K562 (cell line): ENCODE results near the gene PPP6R3. TPM values are rescaled to one million over a fixed set of nuclear protein-coding genes. Genes with fewer than 3 reads are reported as not detected.
A peak's percentile ranks its signal among the peaks of the same experiment; 100 is the strongest.

Experiments used
- ATAC-seq: fragments of 200-7000 bp; cut with Tn5 transposase; 3 replicates; pipeline ENCODE4 v1.9.1; 2020; ENCODE audit warnings: moderate library complexity
- BruUV-seq: library from RNA; stranded (reverse); fragments of 400-500 nt; replicated peaks from 2 replicates; lab custom pipeline; 2021; lab: Mats Ljungman, UMichigan
- CTCF ChIA-PET: fragments of 300-600 bp; formaldehyde crosslinking; extraction: SDS; loops from one replicate; lab custom pipeline; 2021; ENCODE audit warnings: low intra/inter-chr PET ratio; lab: Yijun Ruan, JAX
- POLR2A ChIA-PET: fragments of 300-600, 350-650 bp; sonication (Branson Sonifier 250); formaldehyde crosslinking; extraction: SDS; loops from one replicate; lab custom pipeline; 2021; ENCODE audit warnings: antibody characterized with exemption, inconsistent platforms; lab: Yijun Ruan, JAX
- DNase-seq, 4 experiments: peaks; one replicate each; pipeline versions ENCODE4 v3.0.0 to v3.0.0-alpha.2; 2011 to 2018; ENCODE audit warnings: low spot score in 3 of 4, mixed read lengths in 3 of 4; ENCODE audit errors: extremely low read depth in 1 of 4
- FAIRE-seq: peaks from 2 replicates; lab custom pipeline; 2011; peaks lifted over from hg19 to GRCh38; lab: Jason Lieb, UNC
- H2AFZ ChIP-seq: 2 replicates; pipeline ENCODE4 v1.6.0; 2011; ENCODE audit warnings: low read depth, low read length, control low read depth, inconsistent platforms
- H3K27ac ChIP-seq: fragments of 200-600 bp; 3 replicates; pipeline ENCODE4 v1.8.0; 2011; ENCODE audit warnings: low read depth, mild to moderate bottlenecking, control low read depth, inconsistent platforms, low read length, moderate library complexity, mixed read lengths; ENCODE audit errors: extremely low read depth
- H3K27me3 ChIP-seq, 2 experiments: fragments of 300-600 bp in 1 of 2; 2 replicates in 1 of 2; 3 replicates in 1 of 2; pipeline versions ENCODE4 v1.6.0 to v1.8.0; 2011; ENCODE audit warnings: inconsistent platforms in 2 of 2, low read length in 2 of 2, mild to moderate bottlenecking in 1 of 2, mixed read lengths in 1 of 2, moderate library complexity in 1 of 2; ENCODE audit not compliant: control insufficient read depth in 2 of 2, insufficient read depth in 2 of 2
- H3K36me3 ChIP-seq: fragments of 300-600 bp; 3 replicates; pipeline ENCODE4 v1.8.0; 2011; ENCODE audit warnings: mild to moderate bottlenecking, low read length, inconsistent platforms; ENCODE audit not compliant: control insufficient read depth, insufficient read depth
- H3K4me1 ChIP-seq, 2 experiments: fragments of 200-600 bp in 1 of 2; replicated peaks in 1 of 2; 2 replicates in 1 of 2; 3 replicates in 1 of 2; pipeline versions ENCODE4 v1.5.1 to v1.8.0; 2011; ENCODE audit warnings: inconsistent platforms in 2 of 2, low read length in 2 of 2, mild to moderate bottlenecking in 1 of 2, mixed read lengths in 1 of 2, moderate library complexity in 1 of 2; ENCODE audit not compliant: control insufficient read depth in 2 of 2, insufficient read depth in 2 of 2
- H3K4me2 ChIP-seq: 2 replicates; pipeline ENCODE4 v1.6.1; 2011; ENCODE audit warnings: low read length, control low read depth, inconsistent platforms, mixed read lengths; ENCODE audit not compliant: insufficient read depth
- H3K4me3 ChIP-seq: fragments of 200-600 bp; sonication (generic), shearing (Covaris generic); 2 replicates; pipeline ENCODE4 v1.5.1; 2016; ENCODE audit warnings: control low read depth, inconsistent platforms
- H3K79me2 ChIP-seq: fragments of 200-600 bp; 3 replicates; pipeline ENCODE4 v1.8.0; 2011; ENCODE audit warnings: low read length, inconsistent platforms; ENCODE audit not compliant: control insufficient read depth, insufficient read depth
- H3K9ac ChIP-seq, 2 experiments: 2 replicates each; pipeline versions ENCODE4 v1.6.0 to v1.6.1; 2011; ENCODE audit warnings: low read depth in 2 of 2, low read length in 2 of 2, control low read depth in 1 of 2, inconsistent platforms in 1 of 2, mild to moderate bottlenecking in 1 of 2, mixed read lengths in 1 of 2; ENCODE audit not compliant: insufficient read depth in 1 of 2
- H3K9me1 ChIP-seq: one replicate; pipeline ENCODE4 v1.6.0; 2011; ENCODE audit warnings: inconsistent platforms, mild to moderate bottlenecking, low read length, moderate library complexity; ENCODE audit not compliant: control insufficient read depth, insufficient read depth
- H3K9me3 ChIP-seq: replicated peaks from 2 replicates; pipeline ENCODE4 v1.5.1; 2011; ENCODE audit warnings: low read depth, low read length, inconsistent platforms; ENCODE audit not compliant: control insufficient read depth, insufficient read depth
- H4K20me1 ChIP-seq: replicated peaks from 2 replicates; pipeline ENCODE4 v1.6.1; 2011; ENCODE audit warnings: low read length, inconsistent platforms, mixed read lengths; ENCODE audit not compliant: control insufficient read depth, insufficient read depth
- EGR1 ChIP-seq: fragments of 450-650 bp; conservative IDR thresholded peaks from 2 replicates; pipeline ENCODE4 v1.6.1; 2017; ENCODE audit warnings: mild to moderate bottlenecking
- JUND ChIP-seq, 2 experiments: IDR thresholded peaks; 2 replicates in 1 of 2; 3 replicates in 1 of 2; pipeline ENCODE4 v1.6.1; 2011; ENCODE audit warnings: borderline replicate concordance in 2 of 2, low read depth in 2 of 2, low read length in 2 of 2, improper control_type of control experiment in 1 of 2, missing biosample characterization in 1 of 2, missing genetic modification characterization in 1 of 2, missing genetic modification reagents in 1 of 2
- KAT7 ChIP-seq: sonication (generic); formaldehyde crosslinking; IDR thresholded peaks from 2 replicates; pipeline ENCODE4 v1.8.0; 2022; ENCODE audit warnings: missing genetic modification reagents, mild to moderate bottlenecking, borderline replicate concordance
- PCBP2 ChIP-seq: fragments of 200-400 bp; formaldehyde crosslinking; IDR thresholded peaks from 2 replicates; pipeline ENCODE4 v1.6.1; 2018; ENCODE audit warnings: low read length, low read depth, mild to moderate bottlenecking, moderate library complexity; ENCODE audit not compliant: poor library complexity, severe bottlenecking
- RBM39 ChIP-seq: fragments of 200-400 bp; formaldehyde crosslinking; optimal IDR thresholded peaks from 2 replicates; pipeline ENCODE3; 2018; ENCODE audit warnings: low read depth, low read length
- SPI1 ChIP-seq: IDR thresholded peaks from 2 replicates; pipeline ENCODE4 v1.6.1; 2011; ENCODE audit warnings: low read depth, low read length, control low read depth, borderline replicate concordance
- ZNF232 ChIP-seq: sonication (generic); formaldehyde crosslinking; IDR thresholded peaks from 2 replicates; pipeline ENCODE4 v1.8.0; 2022; ENCODE audit warnings: mild to moderate bottlenecking, missing genetic modification reagents
- ZNF75A ChIP-seq: fragments of 450-650 bp; formaldehyde crosslinking; IDR thresholded peaks from 2 replicates; pipeline ENCODE4 v1.4.0; 2020; ENCODE audit warnings: mild to moderate bottlenecking
- WGBS: fragments of 100-300 bp; shearing (Covaris generic); methylation state at CpG from one replicate; pipeline ENCODE4 v1.1.6; 2016; ENCODE audit warnings: low coverage, mixed read lengths; ENCODE audit not compliant: insufficient coverage; ENCODE audit errors: missing lambda C conversion rate; 5-methylcytosine and 5-hydroxymethylcytosine counted together
- in situ Hi-C: fragments of 300-500 bp; cut with MboI; formaldehyde crosslinking; loops from 4 replicates; pipeline ENCODE4 v1.15.0; 2018; ENCODE audit warnings: inconsistent platforms, mixed read lengths
- intact Hi-C: fragments of 100-400 bp; cut with micrococcal nuclease; formaldehyde crosslinking; loops from 2 replicates; pipeline ENCODE4 v1.14.2; 2022
- polyA plus RNA-seq, 8 experiments: library from polyadenylated mRNA; depleted of rRNA in 4 of 8; stranded (reverse) in 5 of 8; unstranded in 3 of 8; fragments of >200 nt; fragmentation: Nextera tagmentation in 2 of 8; fragmentation: Illumina TruSeq in 1 of 8; extraction: Ambion mirVana in 2 of 8; extraction: Trizol in 1 of 8; gene quantifications; 2 replicates each; pipeline versions ENCODE4 v1.2.1 to v1.2.3, GENCODE V29; 2011 to 2014; ENCODE audit warnings: inconsistent platforms in 1 of 8, missing spikeins in 1 of 8
- total RNA-seq, 7 experiments: library from RNA; depleted of rRNA in 6 of 7; stranded (reverse); fragments of >200 nt in 6 of 7; fragmentation: Illumina TruSeq in 2 of 7; extraction: Trizol in 2 of 7; gene quantifications; 2 replicates each; pipeline versions ENCODE4 v1.2.1 to v1.2.3, GENCODE V29; 2011 to 2021; ENCODE audit warnings: low replicate concordance in 1 of 7
- TF ChIP-seq, protein P1 (sequence below): sonication (generic); formaldehyde crosslinking; IDR thresholded peaks from 2 replicates; pipeline ENCODE4 v1.8.0; 2022; ENCODE audit warnings: mild to moderate bottlenecking, missing genetic modification reagents
- TF ChIP-seq, protein P2 (sequence below): fragments of 250-450 bp; sonication (Bioruptor Pico); IDR thresholded peaks from 2 replicates; pipeline ENCODE4 v1.5.0; 2020; ENCODE audit warnings: mild to moderate bottlenecking
- TF ChIP-seq, protein P3 (sequence below): fragments of 450-650 bp; formaldehyde crosslinking; IDR thresholded peaks from 2 replicates; pipeline ENCODE4 v1.4.0; 2020; ENCODE audit warnings: mild to moderate bottlenecking

Gene PPP6R3
- total and polyA plus RNA-seq, 9 of the 15 experiments (the other 6 are each of a cell fraction or from before 2014, with no cell fraction given) = 20.3 to 117 (median 80.6) TPM

DNA sequence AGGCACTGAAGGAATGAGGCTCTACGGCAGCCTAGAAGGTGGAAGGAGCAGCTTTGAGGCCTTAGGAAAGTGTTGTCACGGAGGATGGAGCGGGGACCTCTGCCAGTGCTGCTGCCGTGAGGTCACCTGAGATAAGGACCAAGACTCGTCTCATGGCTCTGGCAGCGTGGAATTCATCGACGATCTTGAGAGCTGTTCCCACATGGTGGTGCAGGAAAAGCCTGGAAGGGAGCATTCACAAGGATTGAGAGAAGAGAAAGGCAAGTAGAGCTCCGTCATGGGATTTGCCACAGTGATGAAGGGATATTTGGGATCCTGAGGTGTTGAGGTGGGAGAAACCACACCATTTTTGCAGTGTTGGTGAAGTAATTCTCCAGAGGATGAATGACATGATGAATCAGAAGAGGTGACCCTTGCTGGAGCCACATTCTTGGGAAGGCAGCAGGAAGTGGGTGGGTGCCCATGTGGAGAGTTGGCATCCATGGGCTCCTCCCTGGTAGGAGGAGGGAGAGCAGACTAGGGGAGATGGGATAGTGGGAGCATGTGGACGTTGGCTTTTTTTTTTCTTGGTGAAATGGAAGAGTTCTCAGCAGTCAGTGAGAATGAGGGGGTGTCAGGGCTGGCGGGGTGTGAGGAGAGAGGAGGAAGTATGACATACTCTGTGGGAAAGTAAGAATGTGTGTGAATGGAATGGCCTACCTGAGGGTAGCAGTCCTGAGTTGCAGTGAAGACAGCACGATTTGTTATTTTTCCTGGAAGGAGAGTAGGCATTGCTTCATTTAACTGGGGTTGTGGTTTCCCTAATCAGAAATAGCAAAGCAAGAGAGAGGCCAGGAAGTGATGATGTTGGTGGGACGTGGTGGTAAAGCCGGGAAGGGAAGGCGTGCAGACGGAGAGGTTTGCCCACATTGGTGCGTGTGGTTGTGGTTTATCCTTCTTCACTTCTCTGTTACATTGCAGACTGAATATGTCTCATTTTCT lies 11.1 kb downstream of the PPP6R3 start:
- ATAC-seq = no peak
- CTCF ChIA-PET = no interaction called here

DNA sequence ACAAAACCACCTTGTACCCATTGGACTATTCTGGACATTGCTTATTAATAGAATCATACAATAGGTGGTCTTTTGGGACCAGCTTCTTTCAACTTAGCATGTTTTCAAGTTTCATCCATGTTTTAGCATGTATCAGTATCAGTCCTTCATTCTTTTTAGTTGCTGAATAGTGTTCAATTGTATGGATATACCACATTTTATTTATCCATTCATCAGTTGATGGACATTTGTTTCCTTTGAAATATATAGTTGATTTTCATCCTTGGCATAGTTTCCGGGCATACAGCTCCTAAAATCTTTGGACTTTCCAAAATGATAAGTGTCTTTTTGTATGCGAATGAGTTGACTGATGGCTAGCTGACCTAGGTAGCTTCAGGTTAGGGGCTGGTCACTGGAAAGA lies 12.2 kb downstream of the PPP6R3 start:
- DNase-seq (no peak), ATAC-seq (no peak), FAIRE-seq (no peak)
- H3K27me3 ChIP-seq = no peaks in the 10 kb centered on the region
- H3K9me3 ChIP-seq = no peaks in the 10 kb centered on the region; the same call in 1 of the 2 replicates
- peaks cover 85% of the 10 kb centered on the region for H3K79me2 ChIP-seq
- no peak overlapping the region for H3K9ac ChIP-seq
- WGBS = 79% methylated on average over 2 of the region's 2 CpGs
- no peak overlapping the region for H3K4me3 ChIP-seq
- H3K36me3 ChIP-seq = peaks cover 48% of the 10 kb centered on the region
- BruUV-seq = no TSS peak
- H3K4me2 ChIP-seq = no peak overlapping the region
- peaks cover 53% of the 10 kb centered on the region for H4K20me1 ChIP-seq
- in situ Hi-C loops (no loop called here), intact Hi-C loops (no loop called here)
- ChIA-PET CTCF (no interaction called here), POLR2A (interaction anchor here (1.6 to 1.8 kb wide), 3 partner anchors 8 to 11 kb away, joined by 3 to 6 read pairs (median 6); no protein-coding TSS in a partner anchor)
- H3K9me1 ChIP-seq = peaks cover 19% of the 10 kb centered on the region
- no peak overlapping the region for H2AFZ ChIP-seq
- no peak overlapping the region for H3K27ac ChIP-seq
- H3K4me1 ChIP-seq = peaks cover 17 to 35% of the 10 kb centered on the region in 2 experiments
- no peak for TF ChIP-seq PCBP2
- TF ChIP-seq, protein P1, sequence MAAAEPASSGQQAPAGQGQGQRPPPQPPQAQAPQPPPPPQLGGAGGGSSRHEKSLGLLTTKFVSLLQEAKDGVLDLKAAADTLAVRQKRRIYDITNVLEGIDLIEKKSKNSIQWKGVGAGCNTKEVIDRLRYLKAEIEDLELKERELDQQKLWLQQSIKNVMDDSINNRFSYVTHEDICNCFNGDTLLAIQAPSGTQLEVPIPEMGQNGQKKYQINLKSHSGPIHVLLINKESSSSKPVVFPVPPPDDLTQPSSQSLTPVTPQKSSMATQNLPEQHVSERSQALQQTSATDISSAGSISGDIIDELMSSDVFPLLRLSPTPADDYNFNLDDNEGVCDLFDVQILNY (CRISPR knock-in tag) = no peak
- TF ChIP-seq JUND (IDR thresholded peaks at IDR 0.05; ENCODE audit: borderline replicate concordance, low read depth, low read length) = no peak
- TF ChIP-seq JUND (tag; IDR thresholded peaks at IDR 0.05; ENCODE audit: borderline replicate concordance, low read depth, low read length) = no peak
- no peak for TF ChIP-seq SPI1
- TF ChIP-seq, protein P2, sequence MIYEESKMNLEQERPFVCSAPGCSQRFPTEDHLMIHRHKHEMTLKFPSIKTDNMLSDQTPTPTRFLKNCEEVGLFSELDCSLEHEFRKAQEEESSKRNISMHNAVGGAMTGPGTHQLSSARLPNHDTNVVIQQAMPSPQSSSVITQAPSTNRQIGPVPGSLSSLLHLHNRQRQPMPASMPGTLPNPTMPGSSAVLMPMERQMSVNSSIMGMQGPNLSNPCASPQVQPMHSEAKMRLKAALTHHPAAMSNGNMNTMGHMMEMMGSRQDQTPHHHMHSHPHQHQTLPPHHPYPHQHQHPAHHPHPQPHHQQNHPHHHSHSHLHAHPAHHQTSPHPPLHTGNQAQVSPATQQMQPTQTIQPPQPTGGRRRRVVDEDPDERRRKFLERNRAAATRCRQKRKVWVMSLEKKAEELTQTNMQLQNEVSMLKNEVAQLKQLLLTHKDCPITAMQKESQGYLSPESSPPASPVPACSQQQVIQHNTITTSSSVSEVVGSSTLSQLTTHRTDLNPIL = no peak
- TF ChIP-seq ZNF232 (CRISPR knock-in tag) = no peak
- TF ChIP-seq, protein P3, sequence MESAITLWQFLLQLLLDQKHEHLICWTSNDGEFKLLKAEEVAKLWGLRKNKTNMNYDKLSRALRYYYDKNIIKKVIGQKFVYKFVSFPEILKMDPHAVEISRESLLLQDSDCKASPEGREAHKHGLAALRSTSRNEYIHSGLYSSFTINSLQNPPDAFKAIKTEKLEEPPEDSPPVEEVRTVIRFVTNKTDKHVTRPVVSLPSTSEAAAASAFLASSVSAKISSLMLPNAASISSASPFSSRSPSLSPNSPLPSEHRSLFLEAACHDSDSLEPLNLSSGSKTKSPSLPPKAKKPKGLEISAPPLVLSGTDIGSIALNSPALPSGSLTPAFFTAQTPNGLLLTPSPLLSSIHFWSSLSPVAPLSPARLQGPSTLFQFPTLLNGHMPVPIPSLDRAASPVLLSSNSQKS (CRISPR knock-in tag) = no peak

More for the DNA sequence above, 11.1 kb downstream of the PPP6R3 start:
- no peak for FAIRE-seq
- H3K9me1 ChIP-seq = peaks cover 19% of the 10 kb centered on the region
- no peaks in the 10 kb centered on the region; the same call in 1 of the 2 replicates for H3K9me3 ChIP-seq
- H3K79me2 ChIP-seq = peaks cover 85% of the 10 kb centered on the region
- H3K4me1 ChIP-seq = peaks cover 20 to 35% of the 10 kb centered on the region in 2 experiments
- H3K27me3 ChIP-seq = no peaks in the 10 kb centered on the region
- peaks cover 49% of the 10 kb centered on the region for H3K36me3 ChIP-seq
- H4K20me1 ChIP-seq = peaks cover 62% of the 10 kb centered on the region
- WGBS = 68% methylated on average over 17 of the region's 17 CpGs
- peak overlapping the region in 1 of 2 experiments; percentile 24; a peak in 2 of 4 replicates for H3K9ac ChIP-seq
- in situ Hi-C loops = no loop called here
- intact Hi-C loops = no loop called here
- H3K4me3 ChIP-seq = no peak overlapping the region
- no peak overlapping the region for H2AFZ ChIP-seq
- POLR2A ChIA-PET = interaction anchor here (0.7 to 1.7 kb wide), 2 partner anchors 10 to 17 kb away, joined by 3 read pairs; no protein-coding TSS in a partner anchor
- no peak for DNase-seq
- no peak overlapping the region for H3K4me2 ChIP-seq
- H3K27ac ChIP-seq = no peak overlapping the region
- TF ChIP-seq EGR1 (peak; percentile 36; the same call in 1 of the 2 replicates), ZNF75A (CRISPR knock-in tag) (0 out of 2 replicates have a peak, but pooled peaks have one; percentile 50), KAT7 (CRISPR knock-in tag) (no peak), RBM39 (no peak)
- BruUV-seq = no TSS peak
